Dedifferentiated amniotic fluid mesenchymal stem cell (primary cell): Measurements from ENCODE around the gene ATP9B.

Experiments used
- DNase-seq: peaks from one replicate; pipeline ENCODE4 v3.0.0-alpha.2; 2016; ENCODE audit errors: extremely low spot score

Gene ATP9B

DNA sequence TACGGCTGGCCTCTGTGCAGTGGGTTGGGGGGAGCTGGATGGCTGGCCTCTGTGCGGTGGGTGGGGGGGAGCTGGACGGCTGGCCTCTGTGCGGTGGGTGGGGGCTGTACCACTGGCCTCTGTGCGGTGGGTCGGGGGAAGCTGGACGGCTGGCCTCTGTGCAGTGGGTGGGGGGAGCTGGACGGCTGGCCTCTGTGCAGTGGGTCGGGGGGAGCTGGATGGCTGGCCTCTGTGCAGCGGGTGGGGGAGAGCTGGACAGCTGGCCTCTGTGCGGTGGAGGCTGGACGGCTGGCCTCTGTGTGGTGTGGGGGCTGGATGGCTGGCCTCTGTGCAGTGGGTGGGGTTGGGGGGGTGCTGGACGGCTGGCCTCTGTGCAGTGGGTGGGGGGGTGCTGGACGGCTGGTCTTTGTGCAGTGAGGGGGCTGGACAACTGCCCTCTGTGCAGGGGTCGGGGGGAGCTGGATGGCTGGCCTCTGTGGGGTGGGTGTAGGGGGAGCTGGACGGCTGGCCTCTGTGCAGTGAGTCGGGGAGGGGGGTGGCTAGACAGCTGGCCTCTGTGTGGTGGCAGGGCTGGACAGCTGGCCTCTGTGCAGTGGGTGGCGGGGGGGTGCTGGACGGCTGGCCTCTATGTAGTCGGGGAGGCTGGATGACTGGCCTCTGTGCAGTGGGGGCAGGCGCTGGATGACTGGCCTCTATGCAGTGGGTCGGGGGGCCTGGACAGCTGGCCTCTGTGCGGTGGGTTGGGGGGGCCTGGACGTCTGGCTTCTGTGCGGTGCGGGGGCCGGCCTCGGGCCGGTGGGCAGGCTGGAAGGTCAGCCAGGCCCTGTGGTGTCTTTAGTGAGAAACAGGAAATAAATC lies 358.4 kb downstream of the ATP9B start:
- no peak for DNase-seq
